Panc1 (cell line): Measurements from ENCODE around the gene DBH. TPM values are rescaled to one million over a fixed set of nuclear protein-coding genes. Genes with fewer than 3 reads are reported as not detected.

Experiments
- ATAC-seq: fragments of 200-7000 bp; cut with Tn5 transposase; 2 replicates; pipeline ENCODE4 v1.9.1; 2020; ENCODE audit warnings: mild to moderate bottlenecking, moderate library complexity
- BruUV-seq: library from RNA; stranded (reverse); fragments of 400-500 nt; replicated peaks from 2 replicates; lab custom pipeline; 2021; lab: Mats Ljungman, UMichigan
- CTCF ChIA-PET: fragments of 300-600 bp; sonication (Branson Sonifier 250); formaldehyde crosslinking; loops from one replicate; lab custom pipeline; 2022; ENCODE audit warnings: antibody characterized with exemption; lab: Charles Lee
- POLR2A ChIA-PET: fragments of 300-600 bp; sonication (Branson Sonifier 250); formaldehyde crosslinking; loops from one replicate; lab custom pipeline; 2022; ENCODE audit warnings: antibody characterized with exemption; lab: Charles Lee
- DNase-seq: peaks from one replicate; pipeline ENCODE4 v3.0.0-alpha.2; 2010; ENCODE audit warnings: low read depth, low spot score
- H3K27ac ChIP-seq: 2 replicates; pipeline ENCODE4 v1.5.1; 2011; ENCODE audit warnings: mild to moderate bottlenecking, low read length, inconsistent platforms
- H3K27me3 ChIP-seq: fragments of 200-500 bp; sonication (Bioruptor generic); 2 replicates; pipeline ENCODE4 v1.6.0; 2014; ENCODE audit warnings: low read length, inconsistent platforms; ENCODE audit not compliant: control insufficient read depth, insufficient read depth
- H3K36me3 ChIP-seq: fragments of 200-500 bp; sonication (Bioruptor generic); 2 replicates; pipeline ENCODE4 v1.5.1; 2014; ENCODE audit warnings: inconsistent platforms, mild to moderate bottlenecking, low read length, moderate library complexity; ENCODE audit not compliant: control insufficient read depth, insufficient read depth
- H3K4me1 ChIP-seq: 2 replicates; pipeline ENCODE4 v1.5.1; 2011; ENCODE audit warnings: inconsistent platforms, mild to moderate bottlenecking, low read length, moderate library complexity; ENCODE audit not compliant: control insufficient read depth, insufficient read depth
- H3K4me3 ChIP-seq, 2 experiments: 2 replicates each; pipeline ENCODE4 v1.5.1; 2011 to 2012; ENCODE audit warnings: low read depth in 2 of 2, low read length in 2 of 2, mild to moderate bottlenecking in 2 of 2, inconsistent platforms in 1 of 2, moderate library complexity in 1 of 2
- H3K9me3 ChIP-seq: fragments of 200-500 bp; sonication (Bioruptor generic); 2 replicates; pipeline ENCODE4 v1.5.1; 2014; ENCODE audit warnings: low read depth, mild to moderate bottlenecking, inconsistent platforms, low read length, moderate library complexity; ENCODE audit not compliant: control insufficient read depth, insufficient read depth
- POLR2AphosphoS5 ChIP-seq: IDR thresholded peaks from 2 replicates; pipeline ENCODE4 v1.6.1; 2012; ENCODE audit warnings: mild to moderate bottlenecking, low read depth, low read length, moderate library complexity
- SIN3A ChIP-seq: IDR thresholded peaks from 2 replicates; pipeline ENCODE4 v1.6.1; 2012; ENCODE audit warnings: low read depth, mild to moderate bottlenecking, low read length, moderate library complexity, borderline replicate concordance; ENCODE audit not compliant: insufficient read depth
- TCF7L2 ChIP-seq: IDR thresholded peaks from 2 replicates; pipeline ENCODE4 v1.6.1; 2011; ENCODE audit warnings: mild to moderate bottlenecking, low read depth, low read length, inconsistent platforms
- in situ Hi-C: cut with HindIII; loops from 2 replicates; pipeline ENCODE4 v1.10.0; 2016; ENCODE audit warnings: low sequenced_read_pairs, low pct_unique_long_range_greater_than_20kb
- intact Hi-C: fragments of 100-400 bp; cut with micrococcal nuclease; formaldehyde crosslinking; loops from one replicate; pipeline ENCODE4 v1.10.0; 2022; ENCODE audit not compliant: unreplicated experiment
- total RNA-seq: library from RNA; stranded (reverse); gene quantifications from one replicate; pipeline ENCODE4 v1.2.1, GENCODE V29; 2021; ENCODE audit not compliant: unreplicated experiment
- TF ChIP-seq, protein P1 (sequence below), 2 experiments: IDR thresholded peaks; 2 replicates each; pipeline ENCODE4 v1.6.1; 2011 to 2012; ENCODE audit warnings: low read depth in 2 of 2, control low read depth in 1 of 2, low read length in 1 of 2, mild to moderate bottlenecking in 1 of 2, moderate library complexity in 1 of 2; ENCODE audit not compliant: insufficient read depth in 1 of 2
- TF ChIP-seq, protein P2 (sequence below): fragments of 450-650 bp; IDR thresholded peaks from 2 replicates; pipeline ENCODE4 v1.5.1; 2017; ENCODE audit warnings: mild to moderate bottlenecking

The DBH gene
- total RNA-seq, 1 experiment from 2014 or later = not detected

DNA sequence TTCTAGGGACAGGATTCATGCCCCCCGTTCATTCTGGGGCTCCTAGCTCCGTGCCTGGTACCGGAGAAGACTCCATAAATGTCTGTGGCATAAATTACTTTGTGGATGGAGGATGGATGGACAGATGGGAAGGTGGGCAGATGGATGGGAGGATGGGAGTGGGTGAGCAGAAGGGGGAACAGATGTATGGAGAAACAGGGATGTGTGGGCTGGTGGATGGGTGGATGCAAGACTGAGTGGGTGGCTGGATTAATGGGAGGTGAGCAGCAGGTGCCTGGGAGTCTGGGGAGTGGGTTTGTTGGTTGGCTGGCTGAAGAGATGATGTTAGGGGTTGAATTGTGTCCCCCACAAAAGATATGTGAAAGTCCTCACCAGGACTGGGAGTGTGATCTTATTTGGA, 58.5 kb downstream of the DBH start:
- no TSS peak for BruUV-seq
- ChIA-PET CTCF (no interaction called here), POLR2A (no interaction called here)
- in situ Hi-C loops (no loop called here), intact Hi-C loops (no loop called here)
- Histone ChIP-seq H3K9me3 (no peaks in the 10 kb centered on the region), H3K27me3 (0 out of 2 replicates have a peak, but pooled peaks cover 2% of the 10 kb centered on the region), H3K4me1 (no peaks in the 10 kb centered on the region), H3K4me3 (no peak overlapping the region), H3K27ac (no peak overlapping the region), H3K36me3 (no peaks in the 10 kb centered on the region)
- DNase-seq (no peak), ATAC-seq (no peak)
- TF ChIP-seq, protein P1, sequence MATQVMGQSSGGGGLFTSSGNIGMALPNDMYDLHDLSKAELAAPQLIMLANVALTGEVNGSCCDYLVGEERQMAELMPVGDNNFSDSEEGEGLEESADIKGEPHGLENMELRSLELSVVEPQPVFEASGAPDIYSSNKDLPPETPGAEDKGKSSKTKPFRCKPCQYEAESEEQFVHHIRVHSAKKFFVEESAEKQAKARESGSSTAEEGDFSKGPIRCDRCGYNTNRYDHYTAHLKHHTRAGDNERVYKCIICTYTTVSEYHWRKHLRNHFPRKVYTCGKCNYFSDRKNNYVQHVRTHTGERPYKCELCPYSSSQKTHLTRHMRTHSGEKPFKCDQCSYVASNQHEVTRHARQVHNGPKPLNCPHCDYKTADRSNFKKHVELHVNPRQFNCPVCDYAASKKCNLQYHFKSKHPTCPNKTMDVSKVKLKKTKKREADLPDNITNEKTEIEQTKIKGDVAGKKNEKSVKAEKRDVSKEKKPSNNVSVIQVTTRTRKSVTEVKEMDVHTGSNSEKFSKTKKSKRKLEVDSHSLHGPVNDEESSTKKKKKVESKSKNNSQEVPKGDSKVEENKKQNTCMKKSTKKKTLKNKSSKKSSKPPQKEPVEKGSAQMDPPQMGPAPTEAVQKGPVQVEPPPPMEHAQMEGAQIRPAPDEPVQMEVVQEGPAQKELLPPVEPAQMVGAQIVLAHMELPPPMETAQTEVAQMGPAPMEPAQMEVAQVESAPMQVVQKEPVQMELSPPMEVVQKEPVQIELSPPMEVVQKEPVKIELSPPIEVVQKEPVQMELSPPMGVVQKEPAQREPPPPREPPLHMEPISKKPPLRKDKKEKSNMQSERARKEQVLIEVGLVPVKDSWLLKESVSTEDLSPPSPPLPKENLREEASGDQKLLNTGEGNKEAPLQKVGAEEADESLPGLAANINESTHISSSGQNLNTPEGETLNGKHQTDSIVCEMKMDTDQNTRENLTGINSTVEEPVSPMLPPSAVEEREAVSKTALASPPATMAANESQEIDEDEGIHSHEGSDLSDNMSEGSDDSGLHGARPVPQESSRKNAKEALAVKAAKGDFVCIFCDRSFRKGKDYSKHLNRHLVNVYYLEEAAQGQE (IDR thresholded peaks at IDR 0.05; ENCODE audit: insufficient read depth in 1 of 2, low read depth in 2 of 2, low read length in 1 of 2) = no peak

DNA sequence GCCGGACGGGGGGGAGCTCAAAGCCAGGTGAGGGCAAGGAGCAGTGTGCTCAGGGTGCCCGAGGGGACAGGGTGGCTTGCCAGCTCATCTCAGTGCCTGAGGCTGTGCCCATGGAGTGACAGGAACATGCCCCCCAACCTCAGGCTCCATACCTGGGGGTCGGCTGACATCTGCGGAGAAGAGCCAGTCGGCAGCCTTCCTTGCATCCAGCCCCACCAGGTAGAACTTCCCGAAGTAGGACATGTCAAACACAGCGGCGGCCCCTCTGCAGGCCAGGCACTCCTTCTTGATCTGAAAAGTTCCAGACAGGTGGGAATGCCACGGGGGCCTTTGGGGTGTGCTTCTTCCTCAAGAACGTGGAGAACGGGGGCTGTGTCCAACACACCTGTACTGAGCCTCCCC, 59.9 kb downstream of the DBH start:
- intact Hi-C loops = no loop called here
- Histone ChIP-seq H3K9me3 (no peaks in the 10 kb centered on the region), H3K27me3 (0 out of 2 replicates have a peak, but pooled peaks cover 2% of the 10 kb centered on the region), H3K36me3 (no peaks in the 10 kb centered on the region), H3K4me3 (no peak overlapping the region), H3K27ac (no peak overlapping the region), H3K4me1 (no peaks in the 10 kb centered on the region)
- no peak for ATAC-seq
- no TSS peak for BruUV-seq
- ChIA-PET CTCF (no interaction called here), POLR2A (no interaction called here)
- in situ Hi-C loops = no loop called here
- DNase-seq = no peak
- TF ChIP-seq POLR2AphosphoS5 = no peak
- no peak for TF ChIP-seq SIN3A
- TF ChIP-seq, protein P2, sequence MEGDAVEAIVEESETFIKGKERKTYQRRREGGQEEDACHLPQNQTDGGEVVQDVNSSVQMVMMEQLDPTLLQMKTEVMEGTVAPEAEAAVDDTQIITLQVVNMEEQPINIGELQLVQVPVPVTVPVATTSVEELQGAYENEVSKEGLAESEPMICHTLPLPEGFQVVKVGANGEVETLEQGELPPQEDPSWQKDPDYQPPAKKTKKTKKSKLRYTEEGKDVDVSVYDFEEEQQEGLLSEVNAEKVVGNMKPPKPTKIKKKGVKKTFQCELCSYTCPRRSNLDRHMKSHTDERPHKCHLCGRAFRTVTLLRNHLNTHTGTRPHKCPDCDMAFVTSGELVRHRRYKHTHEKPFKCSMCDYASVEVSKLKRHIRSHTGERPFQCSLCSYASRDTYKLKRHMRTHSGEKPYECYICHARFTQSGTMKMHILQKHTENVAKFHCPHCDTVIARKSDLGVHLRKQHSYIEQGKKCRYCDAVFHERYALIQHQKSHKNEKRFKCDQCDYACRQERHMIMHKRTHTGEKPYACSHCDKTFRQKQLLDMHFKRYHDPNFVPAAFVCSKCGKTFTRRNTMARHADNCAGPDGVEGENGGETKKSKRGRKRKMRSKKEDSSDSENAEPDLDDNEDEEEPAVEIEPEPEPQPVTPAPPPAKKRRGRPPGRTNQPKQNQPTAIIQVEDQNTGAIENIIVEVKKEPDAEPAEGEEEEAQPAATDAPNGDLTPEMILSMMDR = no peak
- no peak for TF ChIP-seq TCF7L2
- TF ChIP-seq, protein P1 (IDR thresholded peaks at IDR 0.05; ENCODE audit: insufficient read depth in 1 of 2, low read depth in 2 of 2, low read length in 1 of 2) = no peak
